Fibroblast of mammary gland (primary cell): ENCODE results near the gene HS2ST1.

Source experiments
- DNase-seq: peaks from one replicate; pipeline ENCODE4 v3.0.0-alpha.2; 2010; ENCODE audit warnings: low read depth
- H3K4me3 ChIP-seq: 2 replicates; pipeline ENCODE4 v1.5.1; 2011; ENCODE audit warnings: low read depth, mild to moderate bottlenecking, low read length, moderate library complexity; ENCODE audit not compliant: control insufficient read depth
- CTCF ChIP-seq: conservative IDR thresholded peaks from 2 replicates; pipeline ENCODE4 v1.5.1; 2011; ENCODE audit warnings: low read depth, low read length, inconsistent platforms; ENCODE audit not compliant: control insufficient read depth, insufficient read depth

The HS2ST1 gene

GRCh38 chr1:86950712-86951419, 36.4 kb downstream of the HS2ST1 start:
- TF ChIP-seq CTCF: no peak
- DNase-seq: no peak

GRCh38 chr1:86951430-86951829, 37.0 kb downstream of the HS2ST1 start:
- TF ChIP-seq CTCF: no peak
- DNase-seq: no peak
- no peak overlapping the region for H3K4me3 ChIP-seq

More at GRCh38 chr1:86950712-86951419, 36.4 kb downstream of the HS2ST1 start:
- H3K4me3 ChIP-seq: no peak overlapping the region

DNA sequence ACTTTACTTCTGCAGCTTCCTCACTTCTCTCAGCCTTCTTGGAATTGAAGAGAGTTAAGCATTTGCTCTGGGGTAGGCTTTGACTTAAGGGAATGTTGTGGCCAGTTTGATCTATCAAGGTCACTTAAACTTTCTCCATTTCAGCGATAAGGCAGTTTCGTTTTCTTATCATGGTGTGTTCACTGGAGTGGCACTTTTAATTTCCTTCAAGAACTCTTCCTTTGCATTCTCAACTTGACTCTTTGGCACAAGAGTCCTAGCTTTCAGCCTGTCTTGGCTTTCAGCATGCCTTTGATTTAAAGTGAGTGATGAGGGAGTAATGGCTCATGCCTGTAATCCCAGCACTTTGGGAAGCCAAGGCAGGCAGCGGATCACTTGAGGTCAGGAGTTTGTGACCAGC, 38.7 kb downstream of the HS2ST1 start:
- no peak for DNase-seq
- H3K4me3 ChIP-seq: no peak overlapping the region
- no peak for TF ChIP-seq CTCF

DNA sequence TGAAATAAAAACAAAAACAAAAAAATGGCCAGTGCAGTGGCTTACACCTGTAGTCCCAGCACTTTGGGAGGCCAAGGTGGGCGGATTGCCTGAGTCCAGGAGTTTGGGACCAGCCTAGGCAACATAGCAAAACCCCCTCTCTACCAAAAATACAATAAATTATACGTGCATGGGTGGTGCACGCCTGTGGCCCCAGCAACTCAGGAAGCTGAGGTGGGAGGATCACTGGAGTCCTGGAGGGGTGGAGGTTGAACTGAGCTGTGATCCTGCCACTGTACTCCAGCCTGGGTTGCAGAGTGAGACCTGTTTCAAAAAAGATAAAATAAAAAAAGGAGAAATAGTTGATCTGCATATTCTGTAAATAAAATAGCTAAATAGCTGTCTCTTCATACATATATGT, 41.2 kb downstream of the HS2ST1 start:
- DNase-seq: no peak
- H3K4me3 ChIP-seq: no peak overlapping the region
- no peak for TF ChIP-seq CTCF

- no peak for TF ChIP-seq CTCF
- no peak for DNase-seq
- no peak overlapping the region for H3K4me3 ChIP-seq
Observed at GRCh38 chr1:86956221-86956620, 41.8 kb downstream of the HS2ST1 start.

- H3K4me3 ChIP-seq: no peak overlapping the region
- TF ChIP-seq CTCF: no peak
- peak; percentile 30 for DNase-seq
Observed at GRCh38 chr1:86957221-86957620, 42.8 kb downstream of the HS2ST1 start.
